B cell (primary cell): ENCODE results near the gene TSGA10. TPM values are rescaled to one million over a fixed set of nuclear protein-coding genes. Genes with fewer than 3 reads are reported as not detected.

Source experiments
- ATAC-seq: fragments of 200-7000 bp; cut with Tn5 transposase; one replicate; pipeline ENCODE4 v1.10.0; 2021; ENCODE audit warnings: low read depth, mild to moderate bottlenecking, moderate number of reproducible peaks, moderate library complexity
- CTCF ChIA-PET: fragments of 350-600 bp; sonication (Branson Sonifier 250); formaldehyde crosslinking; loops from one replicate; lab custom pipeline; 2021; ENCODE audit warnings: antibody characterized with exemption, inconsistent platforms; lab: Charles Lee
- POLR2A ChIA-PET: fragments of 350-600 bp; sonication (Branson Sonifier 250); formaldehyde crosslinking; loops from one replicate; lab custom pipeline; 2021; ENCODE audit warnings: antibody characterized with exemption; lab: Charles Lee
- DNase-seq: peaks from one replicate; pipeline ENCODE4 v3.0.0; 2013
- H2AFZ ChIP-seq: 2 replicates; pipeline ENCODE4 v1.6.1; 2012; ENCODE audit warnings: mild to moderate bottlenecking, low read depth, low read length; ENCODE audit not compliant: insufficient read depth, poor library complexity, severe bottlenecking
- H3K27ac ChIP-seq, 2 donors: 1 replicate in 1 of 2; 2 replicates in 1 of 2; pipeline ENCODE4 v1.5.1; 2012 to 2013; ENCODE audit warnings: low read length in 2 of 2, mild to moderate bottlenecking in 2 of 2, moderate library complexity in 1 of 2
- H3K27me3 ChIP-seq, 4 experiments: fragments of 200-600 bp in 1 of 4; sonication (generic) in 1 of 4; replicated peaks in 1 of 4; 1 replicate in 2 of 4; 2 replicates in 2 of 4; pipeline versions ENCODE4 v1.6.1 to v1.7.0; 2013 to 2016; ENCODE audit warnings: low read length in 3 of 4, mild to moderate bottlenecking in 2 of 4, mixed read lengths in 1 of 4, moderate library complexity in 1 of 4; ENCODE audit not compliant: insufficient read depth in 4 of 4, control insufficient read depth in 3 of 4; ENCODE audit errors: control extremely low read depth in 1 of 4
- H3K36me3 ChIP-seq, 2 experiments: replicated peaks in 1 of 2; 1 replicate in 1 of 2; 2 replicates in 1 of 2; pipeline versions ENCODE4 v1.6.1 to v1.7.1; 2013; ENCODE audit warnings: low read length in 1 of 2; ENCODE audit not compliant: insufficient read depth in 2 of 2, control insufficient read depth in 1 of 2; ENCODE audit errors: control extremely low read depth in 1 of 2, extremely low read depth in 1 of 2
- H3K4me1 ChIP-seq, 2 donors: fragments of 200-600 bp in 1 of 2; sonication (generic) in 1 of 2; 1 replicate in 1 of 2; 2 replicates in 1 of 2; pipeline versions ENCODE4 v1.5.1 to v1.6.1; 2013 to 2017; ENCODE audit warnings: low read length in 2 of 2; ENCODE audit not compliant: control insufficient read depth in 2 of 2, insufficient read depth in 2 of 2
- H3K4me2 ChIP-seq: replicated peaks from 2 replicates; pipeline ENCODE3; 2012; ENCODE audit warnings: mild to moderate bottlenecking, low read depth, low read length; ENCODE audit not compliant: poor library complexity, severe bottlenecking
- H3K4me3 ChIP-seq, 5 experiments: fragments of 200-600 bp in 1 of 5; sonication (generic) in 1 of 5; 1 replicate in 3 of 5; 2 replicates in 2 of 5; pipeline versions ENCODE4 v1.5.1 to v1.7.0; 2011 to 2016; ENCODE audit warnings: low read length in 4 of 5, mild to moderate bottlenecking in 4 of 5, low read depth in 2 of 5, control low read depth in 1 of 5, moderate library complexity in 1 of 5; ENCODE audit not compliant: insufficient read depth in 1 of 5; ENCODE audit errors: control extremely low read depth in 1 of 5, extremely low read depth in 1 of 5
- H3K79me2 ChIP-seq: fragments of 200-600 bp; sonication (generic); one replicate; pipeline ENCODE4 v1.6.0; 2016; ENCODE audit warnings: low read length; ENCODE audit not compliant: control insufficient read depth, insufficient read depth
- H3K9ac ChIP-seq: fragments of 200-600 bp; sonication (generic); 2 replicates; pipeline ENCODE4 v1.6.1; 2017; ENCODE audit warnings: mild to moderate bottlenecking, low read length, moderate library complexity
- H3K9me3 ChIP-seq, 3 donors: one replicate each; pipeline versions ENCODE4 v1.6.1 to v1.7.1; 2013; ENCODE audit warnings: low read length in 2 of 3; ENCODE audit not compliant: control insufficient read depth in 2 of 3, insufficient read depth in 1 of 3; ENCODE audit errors: control extremely low read depth in 1 of 3
- H4K20me1 ChIP-seq: 2 replicates; pipeline ENCODE4 v1.6.0; 2012; ENCODE audit warnings: mild to moderate bottlenecking, low read length; ENCODE audit not compliant: insufficient read depth, control insufficient read depth, poor library complexity, severe bottlenecking
- H3K27ac Mint-ChIP-seq: one replicate; pipeline ENCODE4 v1.8.0; 2021; ENCODE audit warnings: mixed read lengths
- H3K27me3 Mint-ChIP-seq: one replicate; pipeline ENCODE4 v1.8.0; 2021; ENCODE audit warnings: mixed read lengths
- H3K4me1 Mint-ChIP-seq: one replicate; pipeline ENCODE4 v1.8.0; 2021; ENCODE audit warnings: mixed read lengths
- H3K4me3 Mint-ChIP-seq: one replicate; pipeline ENCODE4 v1.8.0; 2021; ENCODE audit warnings: mixed read lengths
- H3K9me3 Mint-ChIP-seq: one replicate; pipeline ENCODE4 v1.8.0; 2022; ENCODE audit warnings: mixed read lengths; ENCODE audit not compliant: insufficient read depth
- EZH2 ChIP-seq: IDR thresholded peaks from 2 replicates; pipeline ENCODE4 v1.6.1; 2012; ENCODE audit warnings: borderline replicate concordance, low read depth, mild to moderate bottlenecking, moderate library complexity, low read length; ENCODE audit not compliant: insufficient read depth, poor library complexity, severe bottlenecking
- WGBS: methylation state at CpG from one replicate; pipeline ENCODE4 v1.1.5; 2013; ENCODE audit warnings: missing lambda C conversion rate; ENCODE audit not compliant: insufficient coverage; 5-methylcytosine and 5-hydroxymethylcytosine counted together
- intact Hi-C: fragments of 100-400 bp; cut with micrococcal nuclease; formaldehyde crosslinking; loops from one replicate; pipeline ENCODE4 v1.10.0; 2022
- polyA plus RNA-seq: library from polyadenylated mRNA; depleted of rRNA; stranded (reverse); fragments of >200 nt; gene quantifications from 2 replicates; pipeline ENCODE4 v1.2.3, GENCODE V29; 2012
- total RNA-seq, 2 donors: library from RNA; stranded (reverse); fragments of 120-200 nt in 1 of 2; gene quantifications; 1 replicate in 1 of 2; 2 replicates in 1 of 2; pipeline versions ENCODE4 v1.2.3 to v1.2.4, GENCODE V29; 2013 to 2022
- TF ChIP-seq, protein P1 (sequence below): fragments of 200-600 bp; IDR thresholded peaks from one replicate; pipeline ENCODE4 v1.8.0; 2022; ENCODE audit warnings: antibody characterized with exemption, mild to moderate bottlenecking

TSGA10 gene
- total and polyA plus RNA-seq, 2 donors (not counting 1 experiment from before 2014, with no cell fraction given), result 4.6 to 39.6 TPM

DNA sequence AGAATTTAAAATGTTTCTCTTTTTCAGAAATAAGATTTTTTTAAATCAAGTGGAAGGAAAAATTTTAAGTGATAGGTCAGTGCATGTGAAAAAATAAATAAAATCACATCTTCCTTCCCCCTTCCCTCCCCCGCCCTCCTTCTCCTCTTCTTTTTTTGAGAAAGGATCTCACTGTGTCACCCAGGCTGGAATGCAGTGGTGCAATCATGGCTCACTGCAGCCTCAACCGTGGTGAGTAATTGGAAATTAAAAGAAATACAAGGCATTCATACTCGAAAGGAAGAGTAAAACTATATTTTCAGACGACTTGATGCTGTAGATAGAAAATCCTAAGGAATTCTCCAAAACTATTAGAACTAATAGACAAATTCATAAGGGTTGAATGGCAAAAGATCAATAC is 201.8 kb downstream of the TSGA10 start:
- intact Hi-C loops, result no loop called here
- Histone ChIP-seq H2AFZ (no peak overlapping the region), H3K36me3 (no peaks in the 10 kb centered on the region), H3K4me2 (no peak overlapping the region), H3K27ac (no peak overlapping the region), H3K4me1 (no peaks in the 10 kb centered on the region), H4K20me1 (no peaks in the 10 kb centered on the region), H3K4me3 (no peak overlapping the region), H3K79me2 (no peaks in the 10 kb centered on the region), H3K9ac (no peak overlapping the region), H3K9me3 (no peaks in the 10 kb centered on the region), H3K27me3 (peaks cover 0 to 10% (median 2%) of the 10 kb centered on the region in 4 experiments)
- Mint-ChIP-seq H3K9me3 (no peaks in the 10 kb centered on the region), H3K4me1 (no peaks in the 10 kb centered on the region), H3K27me3 (peaks cover 42% of the 10 kb centered on the region), H3K27ac (no peak overlapping the region), H3K4me3 (no peak overlapping the region)
- CTCF ChIA-PET, result no interaction called here
- DNase-seq (no peak), ATAC-seq (no peak)
- WGBS, result no CpG with 5 or more reads among the region's 4 CpGs
- TF ChIP-seq, protein P1, sequence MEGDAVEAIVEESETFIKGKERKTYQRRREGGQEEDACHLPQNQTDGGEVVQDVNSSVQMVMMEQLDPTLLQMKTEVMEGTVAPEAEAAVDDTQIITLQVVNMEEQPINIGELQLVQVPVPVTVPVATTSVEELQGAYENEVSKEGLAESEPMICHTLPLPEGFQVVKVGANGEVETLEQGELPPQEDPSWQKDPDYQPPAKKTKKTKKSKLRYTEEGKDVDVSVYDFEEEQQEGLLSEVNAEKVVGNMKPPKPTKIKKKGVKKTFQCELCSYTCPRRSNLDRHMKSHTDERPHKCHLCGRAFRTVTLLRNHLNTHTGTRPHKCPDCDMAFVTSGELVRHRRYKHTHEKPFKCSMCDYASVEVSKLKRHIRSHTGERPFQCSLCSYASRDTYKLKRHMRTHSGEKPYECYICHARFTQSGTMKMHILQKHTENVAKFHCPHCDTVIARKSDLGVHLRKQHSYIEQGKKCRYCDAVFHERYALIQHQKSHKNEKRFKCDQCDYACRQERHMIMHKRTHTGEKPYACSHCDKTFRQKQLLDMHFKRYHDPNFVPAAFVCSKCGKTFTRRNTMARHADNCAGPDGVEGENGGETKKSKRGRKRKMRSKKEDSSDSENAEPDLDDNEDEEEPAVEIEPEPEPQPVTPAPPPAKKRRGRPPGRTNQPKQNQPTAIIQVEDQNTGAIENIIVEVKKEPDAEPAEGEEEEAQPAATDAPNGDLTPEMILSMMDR, result no peak
- no peak for TF ChIP-seq EZH2
- POLR2A ChIA-PET, result no interaction called here

DNA sequence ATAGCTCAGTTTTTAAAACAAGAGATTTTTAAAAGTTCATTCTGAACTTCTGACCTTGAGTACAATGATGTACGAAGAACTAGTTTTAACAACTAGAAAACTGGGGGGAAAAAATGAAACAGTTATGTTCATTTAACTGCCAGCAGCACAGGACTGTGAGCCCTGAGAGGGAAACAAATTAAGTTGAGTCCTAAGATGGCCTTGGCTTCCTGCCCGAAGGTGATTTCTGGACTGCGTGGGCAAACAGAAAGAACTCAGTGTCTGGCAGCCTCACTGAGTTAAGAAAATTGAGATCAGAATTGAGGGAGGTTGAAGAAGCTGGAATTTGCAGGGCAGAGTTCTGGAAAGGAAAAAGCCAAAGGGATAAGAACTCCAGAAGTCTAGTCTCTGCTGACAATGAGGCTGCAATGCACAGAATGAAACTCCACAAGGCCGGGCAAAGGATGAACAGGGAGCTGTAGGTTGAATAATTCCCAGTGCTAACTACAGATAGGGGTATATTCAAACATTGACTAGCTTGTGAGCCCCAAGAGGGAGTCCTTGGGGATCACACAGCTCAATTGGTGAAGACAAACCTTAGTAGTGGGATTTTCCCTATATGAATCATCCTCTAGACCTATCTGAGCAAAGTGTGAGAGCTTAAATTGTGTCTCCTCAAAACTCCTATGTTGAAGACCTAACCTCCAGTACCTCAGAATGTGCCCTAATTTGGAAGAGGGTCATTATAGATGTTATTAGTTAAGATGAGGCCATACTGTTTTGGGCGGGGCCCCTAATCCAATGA is 205.6 kb downstream of the TSGA10 start:
- H3K4me1 Mint-ChIP-seq, result no peaks in the 10 kb centered on the region
- DNase-seq (no peak), ATAC-seq (no peak)
- H3K9me3 Mint-ChIP-seq, result no peaks in the 10 kb centered on the region
- Histone ChIP-seq H3K9me3 (no peaks in the 10 kb centered on the region), H3K27me3 (peaks cover 0 to 10% (median 2%) of the 10 kb centered on the region in 4 experiments), H3K4me2 (no peak overlapping the region), H4K20me1 (no peaks in the 10 kb centered on the region), H3K4me3 (no peak overlapping the region), H3K4me1 (no peaks in the 10 kb centered on the region), H3K79me2 (no peaks in the 10 kb centered on the region), H2AFZ (no peak overlapping the region), H3K36me3 (no peaks in the 10 kb centered on the region), H3K27ac (no peak overlapping the region), H3K9ac (no peak overlapping the region)
- peaks cover 38% of the 10 kb centered on the region for H3K27me3 Mint-ChIP-seq
- TF ChIP-seq, protein P1, result no peak
- TF ChIP-seq EZH2, result no peak
- H3K27ac Mint-ChIP-seq, result no peak overlapping the region
- POLR2A ChIA-PET, result no interaction called here
- 88% methylated on average over 4 of the region's 5 CpGs for WGBS
- no peak overlapping the region for H3K4me3 Mint-ChIP-seq
- intact Hi-C loops, result no loop called here
- CTCF ChIA-PET, result interaction anchor here (0.6 kb wide), 1 partner anchor 781 kb away, joined by 3 read pairs; no protein-coding TSS in a partner anchor
